Retinal pigment epithelial cell (primary cell): ENCODE data around the gene PRRG1.

Source experiments
- DNase-seq: peaks from one replicate; pipeline ENCODE4 v3.0.0-alpha.2; 2010; ENCODE audit warnings: low read depth
- H3K4me3 ChIP-seq: 2 replicates; pipeline ENCODE4 v1.5.1; 2011; ENCODE audit warnings: mild to moderate bottlenecking, low read length, control low read depth, moderate library complexity
- TF ChIP-seq, protein P1 (sequence below): conservative IDR thresholded peaks from 2 replicates; pipeline ENCODE4 v1.5.1; 2011; ENCODE audit warnings: low read depth, low read length, control low read depth, inconsistent platforms

PRRG1 gene

DNA sequence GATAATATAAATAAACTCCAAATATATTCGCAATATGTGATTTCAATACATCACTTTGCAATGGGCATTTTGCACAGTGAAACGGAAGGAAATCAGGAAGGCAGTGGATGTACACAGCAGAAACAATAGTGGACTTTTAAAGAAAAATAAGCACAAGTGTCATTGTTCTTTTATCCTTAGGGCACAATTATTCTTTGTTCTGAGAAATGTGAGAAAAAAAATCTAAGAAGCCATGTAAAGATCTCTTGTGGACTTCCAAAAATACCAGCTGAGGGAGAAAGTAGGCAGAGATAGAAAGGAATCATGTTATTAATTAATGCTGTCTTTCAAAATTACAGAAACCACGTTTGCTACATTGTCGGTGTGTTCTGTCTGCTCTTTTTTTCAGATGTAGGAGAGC lies 17.6 kb upstream of the PRRG1 start:
- no peak overlapping the region for H3K4me3 ChIP-seq
- no peak for DNase-seq
- TF ChIP-seq, protein P1, sequence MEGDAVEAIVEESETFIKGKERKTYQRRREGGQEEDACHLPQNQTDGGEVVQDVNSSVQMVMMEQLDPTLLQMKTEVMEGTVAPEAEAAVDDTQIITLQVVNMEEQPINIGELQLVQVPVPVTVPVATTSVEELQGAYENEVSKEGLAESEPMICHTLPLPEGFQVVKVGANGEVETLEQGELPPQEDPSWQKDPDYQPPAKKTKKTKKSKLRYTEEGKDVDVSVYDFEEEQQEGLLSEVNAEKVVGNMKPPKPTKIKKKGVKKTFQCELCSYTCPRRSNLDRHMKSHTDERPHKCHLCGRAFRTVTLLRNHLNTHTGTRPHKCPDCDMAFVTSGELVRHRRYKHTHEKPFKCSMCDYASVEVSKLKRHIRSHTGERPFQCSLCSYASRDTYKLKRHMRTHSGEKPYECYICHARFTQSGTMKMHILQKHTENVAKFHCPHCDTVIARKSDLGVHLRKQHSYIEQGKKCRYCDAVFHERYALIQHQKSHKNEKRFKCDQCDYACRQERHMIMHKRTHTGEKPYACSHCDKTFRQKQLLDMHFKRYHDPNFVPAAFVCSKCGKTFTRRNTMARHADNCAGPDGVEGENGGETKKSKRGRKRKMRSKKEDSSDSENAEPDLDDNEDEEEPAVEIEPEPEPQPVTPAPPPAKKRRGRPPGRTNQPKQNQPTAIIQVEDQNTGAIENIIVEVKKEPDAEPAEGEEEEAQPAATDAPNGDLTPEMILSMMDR, result no peak

DNA sequence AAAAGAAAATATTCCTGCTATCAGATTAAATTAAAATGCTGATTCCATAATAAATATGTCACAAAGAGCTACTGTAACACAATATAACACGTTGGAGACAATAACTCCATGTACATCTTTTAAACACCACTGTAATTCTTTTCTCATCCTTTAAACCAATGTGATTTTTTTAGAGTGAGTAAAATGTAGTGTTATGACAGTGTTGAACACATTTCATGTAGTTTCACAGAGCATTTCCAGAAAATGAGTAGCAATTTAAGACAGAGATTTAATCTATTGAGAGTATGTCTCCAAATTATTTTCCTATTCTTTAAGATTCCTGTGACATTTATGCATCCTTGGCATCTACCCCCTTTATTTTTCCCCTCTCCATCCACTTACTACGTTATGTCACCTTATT lies 17.1 kb upstream of the PRRG1 start:
- H3K4me3 ChIP-seq, result no peak overlapping the region
- no peak for DNase-seq
- TF ChIP-seq, protein P1, result no peak

DNA sequence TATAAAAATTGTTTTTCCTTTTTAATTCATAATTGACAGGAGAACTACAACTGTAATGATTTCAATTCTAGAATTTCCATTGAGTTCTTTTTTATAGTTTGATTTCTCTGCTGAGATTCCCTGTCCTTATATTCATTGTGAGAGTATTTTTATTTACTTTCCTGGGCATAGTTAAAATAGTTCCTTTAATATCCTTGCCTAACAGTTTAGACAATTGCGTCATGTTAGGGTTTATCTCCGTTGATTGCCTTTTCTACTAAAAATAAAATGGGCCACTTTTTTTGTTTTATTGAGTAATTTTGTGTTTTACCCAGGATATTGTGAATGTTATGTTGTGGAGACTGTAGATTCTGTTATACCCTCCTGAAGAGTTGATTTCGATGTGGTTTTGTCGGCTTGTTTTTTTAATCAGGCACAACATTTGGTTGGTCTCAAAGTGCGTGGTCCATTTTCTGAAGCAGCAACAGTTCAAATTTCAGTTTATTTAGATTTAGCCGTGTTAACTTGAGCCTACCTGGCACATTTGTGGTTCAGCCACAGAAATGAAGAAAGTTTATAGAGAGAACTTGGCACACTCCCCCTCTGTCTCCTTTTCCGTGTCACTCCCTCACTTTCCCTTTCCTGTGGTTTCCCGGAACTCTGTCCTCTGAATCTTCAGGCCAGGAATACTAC lies 16.0 kb upstream of the PRRG1 start:
- no peak overlapping the region for H3K4me3 ChIP-seq

DNA sequence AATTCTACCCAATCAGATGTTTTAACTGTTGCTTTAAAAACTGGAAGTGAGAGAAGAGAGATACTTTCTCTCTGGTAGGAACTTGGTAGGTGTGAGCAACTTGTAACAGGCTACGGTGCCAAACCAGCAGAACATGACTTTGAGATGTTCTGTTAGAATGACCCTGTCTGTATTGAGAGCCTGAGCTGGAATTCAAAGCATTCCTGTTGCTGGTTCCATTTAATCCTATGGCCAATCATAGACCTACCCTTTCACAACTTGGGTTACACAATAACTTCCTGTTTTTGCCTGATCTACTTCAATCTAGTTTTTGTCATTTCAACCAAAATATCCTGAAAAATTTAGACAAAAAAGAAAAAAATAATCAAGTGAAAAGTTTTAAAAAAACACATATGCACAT lies 1.7 kb upstream of the PRRG1 start:
- peak; percentile 40 for DNase-seq
- H3K4me3 ChIP-seq, result no peak overlapping the region
- TF ChIP-seq, protein P1, result no peak

More for the DNA sequence above, 16.0 kb upstream of the PRRG1 start:
- no peak for DNase-seq
- TF ChIP-seq, protein P1, result no peak

DNA sequence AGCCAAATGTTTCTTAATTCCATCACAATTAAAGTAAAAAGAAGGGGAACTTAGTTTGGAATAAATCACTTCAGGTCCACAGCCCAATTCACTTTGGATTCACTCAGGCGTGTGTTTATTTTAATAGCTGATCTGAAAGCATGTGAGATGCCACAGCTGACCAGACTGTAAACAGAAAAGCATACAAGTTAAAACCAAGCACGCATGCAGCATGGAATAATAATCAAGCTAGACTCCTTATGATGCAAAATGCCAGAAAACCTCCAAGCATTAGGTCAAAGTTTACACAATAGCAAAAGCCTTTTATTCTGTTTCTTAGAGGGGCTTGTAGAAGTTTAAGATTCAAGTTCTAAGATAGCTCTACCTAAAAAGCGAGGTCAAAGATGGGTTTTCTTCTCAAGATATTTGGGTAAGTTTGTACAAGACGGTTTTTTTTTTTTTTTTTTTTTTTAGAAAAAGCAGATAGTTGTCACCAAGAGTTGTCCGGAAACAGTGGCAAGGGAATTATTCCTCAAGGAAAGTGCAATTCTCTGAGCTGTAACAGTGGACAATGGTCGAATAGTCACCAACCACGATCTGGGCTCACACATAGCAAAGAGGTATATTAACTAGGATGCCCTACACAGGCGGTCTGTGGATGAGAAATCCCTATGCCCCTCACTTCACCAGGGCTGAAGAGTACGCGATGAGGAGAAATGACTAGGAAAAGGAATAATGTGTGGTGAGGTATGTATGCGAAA lies 763 bp upstream of the PRRG1 start:
- no peak for DNase-seq
- H3K4me3 ChIP-seq, result peak overlapping the region; percentile 51

GRCh38 chrX:37348971-37349220 lies 268 bp upstream of the PRRG1 start:
- DNase-seq, result no peak
- peak overlapping the region; percentile 51 for H3K4me3 ChIP-seq
- TF ChIP-seq, protein P1, result no peak

More for the DNA sequence above, 763 bp upstream of the PRRG1 start:
- TF ChIP-seq, protein P1, result no peak

GRCh38 chrX:37350034-37350365 lies 836 bp downstream of the PRRG1 start:
- no peak for DNase-seq
- H3K4me3 ChIP-seq, result peak overlapping the region; percentile 74

More at GRCh38 chrX:37350034-37350365, 836 bp downstream of the PRRG1 start:
- TF ChIP-seq, protein P1, result no peak
